Brain microvascular endothelial cell (primary cell): Measurements from ENCODE around the gene GPS1.
A peak's percentile ranks its signal among the peaks of the same experiment; 100 is the strongest.

Experiments used
- DNase-seq: peaks from one replicate; pipeline ENCODE4 v3.0.0-alpha.2; 2020
- H3K27ac ChIP-seq: fragments of 250-450 bp; sonication (Bioruptor Pico); 2 replicates; pipeline ENCODE4 v1.5.1; 2020; ENCODE audit warnings: mild to moderate bottlenecking, moderate library complexity
- H3K27me3 ChIP-seq: fragments of 250-450 bp; sonication (Bioruptor Pico); replicated peaks from 2 replicates; pipeline ENCODE4 v1.5.1; 2020; ENCODE audit warnings: mild to moderate bottlenecking
- H3K36me3 ChIP-seq: fragments of 250-450 bp; sonication (Bioruptor Pico); replicated peaks from 2 replicates; pipeline ENCODE4 v1.5.1; 2020; ENCODE audit warnings: mild to moderate bottlenecking
- H3K4me3 ChIP-seq: 2 replicates; pipeline ENCODE4 v1.5.1; 2011; ENCODE audit warnings: low read depth, mild to moderate bottlenecking, control low read depth, low read length, moderate library complexity
- CTCF ChIP-seq: IDR thresholded peaks from 2 replicates; pipeline ENCODE4 v1.5.1; 2011; ENCODE audit warnings: low read depth, mild to moderate bottlenecking, moderate library complexity, low read length, control low read depth, inconsistent platforms; ENCODE audit errors: missing control alignments
- in situ Hi-C: cut with HindIII; loops from 2 replicates; pipeline ENCODE4 v1.10.0; 2017; ENCODE audit warnings: low sequenced_read_pairs, low pct_ligation_motif_present

Gene GPS1

GRCh38 chr17:82077617-82078358, 26.1 kb downstream of the GPS1 start:
- Histone ChIP-seq H3K4me3 (no peak overlapping the region), H3K36me3 (peaks cover 55% of the 10 kb centered on the region), H3K27ac (no peak overlapping the region), H3K27me3 (no peaks in the 10 kb centered on the region)
- TF ChIP-seq CTCF = peak; percentile 7
- no peak for DNase-seq
- in situ Hi-C loops = no loop called here

- DNase-seq = no peak
- in situ Hi-C loops = no loop called here
- no peak for TF ChIP-seq CTCF
- Histone ChIP-seq H3K4me3 (no peak overlapping the region), H3K27ac (no peak overlapping the region), H3K27me3 (no peaks in the 10 kb centered on the region), H3K36me3 (peaks cover 62% of the 10 kb centered on the region)
These were observed 26.7 kb downstream of the GPS1 start for GRCh38 chr17:82078433-82078832.

GRCh38 chr17:82079001-82079677, 27.4 kb downstream of the GPS1 start:
- peaks cover 69% of the 10 kb centered on the region for H3K36me3 ChIP-seq
- no peak for TF ChIP-seq CTCF
- in situ Hi-C loops = no loop called here

GRCh38 chr17:82080048-82080788, 28.5 kb downstream of the GPS1 start:
- TF ChIP-seq CTCF = no peak
- no peak for DNase-seq
- in situ Hi-C loops = no loop called here
- Histone ChIP-seq H3K36me3 (peaks cover 80% of the 10 kb centered on the region), H3K27me3 (no peaks in the 10 kb centered on the region), H3K4me3 (no peak overlapping the region), H3K27ac (no peak overlapping the region)

More at GRCh38 chr17:82079001-82079677, 27.4 kb downstream of the GPS1 start:
- Histone ChIP-seq H3K27ac (no peak overlapping the region), H3K4me3 (no peak overlapping the region), H3K27me3 (no peaks in the 10 kb centered on the region)
- DNase-seq = no peak

GRCh38 chr17:82080789-82081464, 29.2 kb downstream of the GPS1 start:
- in situ Hi-C loops = no loop called here
- TF ChIP-seq CTCF = no peak
- Histone ChIP-seq H3K27ac (no peak overlapping the region), H3K27me3 (no peaks in the 10 kb centered on the region), H3K4me3 (no peak overlapping the region), H3K36me3 (peaks cover 87% of the 10 kb centered on the region)
- no peak for DNase-seq
